Measurements from ENCODE around the gene RORC. TPM values are rescaled to one million over a fixed set of nuclear protein-coding genes. Genes with fewer than 3 reads are reported as not detected.

The RORC gene
- total RNA-seq, 1 experiment from 2014 or later: 0.26 TPM

DNA sequence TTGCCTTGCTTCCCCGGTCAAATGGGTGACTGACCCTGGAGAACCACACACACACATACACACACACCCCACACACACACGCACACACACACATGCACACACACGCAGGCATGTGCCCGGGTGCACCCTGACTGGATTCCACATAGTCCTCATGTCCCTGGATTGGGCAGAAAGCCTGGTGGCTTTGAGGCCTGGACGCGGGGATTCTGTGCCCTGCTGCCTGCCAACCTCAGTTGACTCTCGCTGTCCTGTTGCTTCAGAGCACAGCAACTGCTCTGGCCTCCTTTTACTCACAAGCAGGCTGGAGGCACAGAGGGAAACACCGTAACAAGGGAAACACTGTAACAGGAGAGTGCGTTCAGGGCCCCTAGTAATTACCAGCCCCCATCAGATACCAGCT, 6.4 kb downstream of the RORC start:
- Histone ChIP-seq H3K4me3 (ENCODE audit: low read length) (no peak overlapping the region), H3F3A (ENCODE audit: low read length, unreplicated experiment) (no peaks in the 10 kb centered on the region), H3K36me3 (ENCODE audit: low read depth, low read length) (no peaks in the 10 kb centered on the region), H3K4me2 (ENCODE audit: low read length) (no peak overlapping the region), H3K9ac (ENCODE audit: low read length) (no peak overlapping the region), H3K27ac (ENCODE audit: low read length) (no peak overlapping the region), H4K20me1 (ENCODE audit: low read length) (no peaks in the 10 kb centered on the region), H3K27me3 (ENCODE audit: low read length) (no peaks in the 10 kb centered on the region), H2AFZ (ENCODE audit: low read length) (no peak overlapping the region), H3K4me1 (ENCODE audit: insufficient read depth, low read length) (peaks cover 4% of the 10 kb centered on the region; the same call in 1 of the 2 replicates), H3K9me3 (ENCODE audit: low read length) (no peaks in the 10 kb centered on the region), H3K79me2 (ENCODE audit: low read length) (no peaks in the 10 kb centered on the region), H3K9me2 (replicated peaks; ENCODE audit: low read length) (no peaks in the 10 kb centered on the region)
- POLR2A ChIA-PET (ENCODE audit: unreplicated experiment): no interaction called here
- intact Hi-C loops (cut with micrococcal nuclease): no loop called here
- TF ChIP-seq EZH2 (IDR thresholded peaks at IDR 0.05; ENCODE audit: low read length, unreplicated experiment) (no peak), EZH2phosphoT487 (IDR thresholded peaks at IDR 0.05; ENCODE audit: borderline replicate concordance, low read length) (no peak), CTCF (conservative IDR thresholded peaks at IDR 0.05; ENCODE audit: low read depth, low read length) (no peak)
- no TSS peak for BruUV-seq (replicated peaks)
- DNase-seq: no peak
- CTCF ChIA-PET: no interaction called here
- ATAC-seq: no peak

DNA sequence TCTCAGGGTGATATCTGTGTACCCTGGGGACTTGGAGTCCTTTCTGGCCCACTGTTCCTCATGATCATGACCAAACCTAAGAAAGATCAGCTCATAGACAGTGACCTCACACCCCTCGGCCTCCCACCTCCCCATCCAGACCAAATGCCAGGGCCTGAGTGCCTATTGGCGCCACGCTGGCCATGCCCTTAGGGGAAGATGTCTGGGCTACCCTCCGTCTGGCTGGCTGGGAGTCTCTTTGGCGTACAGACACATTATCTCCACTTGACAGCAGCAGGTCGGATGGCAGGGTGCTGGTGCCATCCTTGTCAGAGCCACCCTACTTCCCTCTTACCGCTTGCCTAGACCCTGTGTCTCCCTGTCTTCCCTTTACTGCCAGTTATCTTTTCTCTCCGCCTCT, 8.4 kb downstream of the RORC start:
- Histone ChIP-seq H3K9me3 (ENCODE audit: low read length) (no peaks in the 10 kb centered on the region), H3K36me3 (ENCODE audit: low read depth, low read length) (no peaks in the 10 kb centered on the region), H3K79me2 (ENCODE audit: low read length) (no peaks in the 10 kb centered on the region), H2AFZ (ENCODE audit: low read length) (no peak overlapping the region), H3F3A (ENCODE audit: low read length, unreplicated experiment) (no peaks in the 10 kb centered on the region), H3K4me3 (ENCODE audit: low read length) (no peak overlapping the region), H3K4me1 (ENCODE audit: insufficient read depth, low read length) (peaks cover 7% of the 10 kb centered on the region; the same call in 1 of the 2 replicates), H3K4me2 (ENCODE audit: low read length) (no peak overlapping the region), H3K9ac (ENCODE audit: low read length) (no peak overlapping the region), H3K27ac (ENCODE audit: low read length) (no peak overlapping the region), H3K9me2 (replicated peaks; ENCODE audit: low read length) (no peaks in the 10 kb centered on the region), H4K20me1 (ENCODE audit: low read length) (no peaks in the 10 kb centered on the region), H3K27me3 (ENCODE audit: low read length) (no peaks in the 10 kb centered on the region)
- POLR2A ChIA-PET (ENCODE audit: unreplicated experiment): no interaction called here
- intact Hi-C loops (cut with micrococcal nuclease): no loop called here
- TF ChIP-seq EZH2phosphoT487 (IDR thresholded peaks at IDR 0.05; ENCODE audit: borderline replicate concordance, low read length) (no peak), EZH2 (IDR thresholded peaks at IDR 0.05; ENCODE audit: low read length, unreplicated experiment) (no peak), CTCF (conservative IDR thresholded peaks at IDR 0.05; ENCODE audit: low read depth, low read length) (no peak)
- CTCF ChIA-PET: interaction anchor here (0.8 kb wide), 1 partner anchor 13 kb away, joined by 3 read pairs; no protein-coding TSS in a partner anchor
- BruUV-seq (replicated peaks): no TSS peak
- DNase-seq: no peak
- ATAC-seq: no peak

- H3K27me3 ChIP-seq (ENCODE audit: low read length): no peaks in the 10 kb centered on the region
- no TSS peak for BruUV-seq (replicated peaks)
- H3K4me1 ChIP-seq (ENCODE audit: insufficient read depth, low read length): peaks cover 7% of the 10 kb centered on the region; the same call in 1 of the 2 replicates
- no peak overlapping the region for H3K27ac ChIP-seq (ENCODE audit: low read length)
- H3K9ac ChIP-seq (ENCODE audit: low read length): no peak overlapping the region
- no peak for TF ChIP-seq EZH2phosphoT487 (IDR thresholded peaks at IDR 0.05; ENCODE audit: borderline replicate concordance, low read length)
- TF ChIP-seq EZH2 (IDR thresholded peaks at IDR 0.05; ENCODE audit: low read length, unreplicated experiment): no peak
- TF ChIP-seq CTCF (conservative IDR thresholded peaks at IDR 0.05; ENCODE audit: low read depth, low read length): no peak
- CTCF ChIA-PET: interaction anchor here (0.8 kb wide), 1 partner anchor 14 kb away, joined by 3 read pairs; no protein-coding TSS in a partner anchor
- POLR2A ChIA-PET (ENCODE audit: unreplicated experiment): no interaction called here
- H3K9me3 ChIP-seq (ENCODE audit: low read length): no peaks in the 10 kb centered on the region
- H3K36me3 ChIP-seq (ENCODE audit: low read depth, low read length): no peaks in the 10 kb centered on the region
- H2AFZ ChIP-seq (ENCODE audit: low read length): no peak overlapping the region
- no peaks in the 10 kb centered on the region for H4K20me1 ChIP-seq (ENCODE audit: low read length)
- no peaks in the 10 kb centered on the region for H3K9me2 ChIP-seq (replicated peaks; ENCODE audit: low read length)
- no peak overlapping the region for H3K4me2 ChIP-seq (ENCODE audit: low read length)
- no peaks in the 10 kb centered on the region for H3K79me2 ChIP-seq (ENCODE audit: low read length)
- no peaks in the 10 kb centered on the region for H3F3A ChIP-seq (ENCODE audit: low read length, unreplicated experiment)
- intact Hi-C loops (cut with micrococcal nuclease): no loop called here
- ATAC-seq: no peak
- DNase-seq: no peak
- H3K4me3 ChIP-seq (ENCODE audit: low read length): no peak overlapping the region
Measured at GRCh38 chr1:151822404-151822803, 9.2 kb downstream of the RORC start.
